AG09319 (cell line): ENCODE results near the gene TTC28.

Source experiments
- DNase-seq: peaks from one replicate; pipeline ENCODE4 v3.0.0-alpha.2; 2010; ENCODE audit warnings: low read depth; ENCODE audit errors: extremely low read depth
- CTCF ChIP-seq: IDR thresholded peaks from 2 replicates; pipeline ENCODE4 v1.5.1; 2011; ENCODE audit warnings: low read depth, mild to moderate bottlenecking, inconsistent platforms, low read length, moderate library complexity

The TTC28 gene

DNA sequence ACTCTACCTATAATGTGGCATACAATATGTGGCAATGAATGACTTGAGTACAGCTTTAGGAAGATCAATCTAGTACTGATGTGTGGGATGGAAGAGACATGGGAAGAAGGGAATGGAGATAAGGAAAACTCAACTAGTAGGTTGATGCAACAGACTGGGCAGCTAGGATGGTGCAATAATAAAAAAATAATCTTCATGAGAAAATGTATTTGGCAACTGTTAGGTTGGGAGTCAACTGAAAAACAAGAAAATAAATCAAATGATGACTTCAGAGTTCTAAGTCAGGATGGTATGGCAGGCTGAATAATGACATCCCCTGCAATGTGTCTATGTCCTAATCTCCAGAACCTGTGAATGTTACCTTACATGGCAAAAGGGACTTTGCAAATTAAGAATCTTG, 523.8 kb downstream of the TTC28 start:
- no peak for TF ChIP-seq CTCF
- DNase-seq, result no peak

GRCh38 chr22:28154861-28155260, 524.8 kb downstream of the TTC28 start:
- TF ChIP-seq CTCF, result no peak
- DNase-seq, result no peak

- no peak for TF ChIP-seq CTCF
- no peak for DNase-seq
These were observed 528.4 kb downstream of the TTC28 start for GRCh38 chr22:28151151-28151816.

DNA sequence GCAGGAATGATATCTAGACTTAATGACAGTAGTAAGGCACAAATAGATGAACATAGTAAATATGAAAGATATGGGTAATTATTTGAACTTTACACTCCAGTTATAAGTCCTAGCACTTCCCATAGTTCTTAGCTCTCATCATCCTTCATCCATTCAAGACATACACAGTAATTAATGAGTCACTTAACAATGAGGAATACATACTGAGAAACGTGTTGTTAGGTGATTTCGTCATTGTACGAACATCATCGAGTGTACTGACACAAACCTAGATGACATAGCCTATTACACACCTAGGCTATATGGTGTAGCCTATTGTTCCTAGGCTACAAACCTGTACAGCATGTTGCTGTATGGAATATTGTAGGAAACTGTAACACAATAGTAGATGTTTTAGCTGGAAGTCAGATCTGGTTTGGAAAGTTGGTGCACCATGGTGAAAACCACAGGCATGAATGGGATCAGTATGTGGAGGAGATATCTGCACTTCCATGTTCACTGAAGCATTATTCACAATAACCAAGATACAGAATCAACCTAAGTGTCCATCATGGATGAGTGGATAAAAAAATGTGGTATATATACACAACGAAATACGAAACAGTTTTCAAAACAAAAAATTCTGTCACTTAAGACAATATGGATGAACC, 530.7 kb downstream of the TTC28 start:
- DNase-seq, result no peak

GRCh38 chr22:28147401-28147800, 532.2 kb downstream of the TTC28 start:
- TF ChIP-seq CTCF, result no peak
- DNase-seq, result no peak

More for the DNA sequence above, 530.7 kb downstream of the TTC28 start:
- TF ChIP-seq CTCF, result no peak

DNA sequence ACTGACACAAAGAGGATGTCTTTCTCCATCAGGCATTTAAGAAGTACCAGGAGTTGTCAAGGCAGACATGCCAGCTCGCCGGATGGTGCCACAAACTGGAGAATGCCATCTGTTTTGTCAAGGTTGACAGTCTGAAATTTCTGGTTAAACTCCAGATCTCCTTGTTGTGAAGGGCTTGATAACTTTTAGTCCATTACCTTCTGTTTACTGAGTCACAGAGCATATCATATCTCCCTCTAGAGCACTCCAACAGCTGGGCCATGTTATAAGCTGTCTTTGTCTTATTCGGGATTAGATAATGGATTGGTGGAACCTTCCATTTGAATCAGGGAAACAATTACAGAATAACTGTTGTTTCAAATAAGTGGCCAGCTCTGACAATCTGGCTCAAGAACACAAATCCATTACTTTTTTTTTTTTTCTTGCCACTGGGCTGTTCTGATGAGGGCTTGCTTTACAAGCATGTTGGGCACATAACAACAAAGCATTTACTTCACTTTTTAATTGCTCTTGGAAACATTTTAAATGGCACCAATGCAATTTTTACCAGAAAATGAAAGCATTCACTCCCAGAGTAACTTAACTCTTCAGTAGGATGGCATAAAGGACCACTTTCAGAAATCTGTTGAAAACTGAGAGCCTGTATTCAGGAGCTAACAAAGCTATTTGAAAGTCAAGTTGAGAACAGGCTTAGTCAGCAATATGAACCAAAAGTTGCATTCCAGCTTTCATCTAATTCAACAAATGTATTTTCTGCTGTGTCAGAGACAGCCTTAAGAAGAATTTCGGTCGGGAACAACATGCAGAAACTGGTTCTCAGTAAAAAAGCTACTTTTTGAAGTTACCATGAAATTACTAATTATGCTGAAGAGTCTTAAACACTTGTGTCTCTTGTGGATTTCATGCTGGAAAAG, 533.0 kb downstream of the TTC28 start:
- TF ChIP-seq CTCF, result no peak

More for the DNA sequence above, 533.0 kb downstream of the TTC28 start:
- DNase-seq, result no peak
